SK-N-SH (cell line): ENCODE data around the gene KLHL33.

Experiments used
- CHD2 ChIP-seq: fragments of 150-350 bp; IDR thresholded peaks from 2 replicates; pipeline ENCODE4 v1.6.1; 2018; ENCODE audit warnings: low read length; ENCODE audit not compliant: partially characterized antibody
- FOXM1 ChIP-seq: IDR thresholded peaks from 2 replicates; pipeline ENCODE4 v1.4.0; 2012; ENCODE audit warnings: low read depth, mild to moderate bottlenecking
- TAF1 ChIP-seq: IDR thresholded peaks from 2 replicates; pipeline ENCODE4 v1.6.1; 2012; ENCODE audit warnings: low read depth, mild to moderate bottlenecking, low read length, moderate library complexity, borderline replicate concordance
- TF ChIP-seq, protein P1 (sequence below): fragments of 200-600 bp; sonication (generic); IDR thresholded peaks from 2 replicates; pipeline ENCODE4 v1.6.1; 2017; ENCODE audit warnings: antibody characterized with exemption, mild to moderate bottlenecking, moderate library complexity

DNA sequence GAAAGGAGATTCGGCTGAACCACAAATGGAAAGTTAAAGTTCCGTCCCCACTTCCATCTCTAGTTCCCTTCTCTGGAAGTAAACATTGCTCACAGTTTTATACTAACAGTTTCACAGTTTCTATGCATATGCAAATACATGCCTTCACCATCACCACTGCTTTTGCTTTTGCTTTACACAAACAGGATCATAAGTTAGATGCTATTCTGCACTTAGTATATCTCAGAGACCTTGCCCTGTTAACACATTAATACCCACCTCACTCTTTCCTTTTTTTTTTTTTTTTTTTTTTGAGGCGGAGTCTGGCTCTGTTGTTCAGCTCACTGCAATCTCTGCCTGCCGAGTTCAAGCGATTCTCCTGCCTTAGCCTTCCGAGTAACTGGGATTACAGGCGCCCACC lies 23.6 kb downstream of the KLHL33 start:
- no peak for TF ChIP-seq CHD2
- TF ChIP-seq, protein P1, sequence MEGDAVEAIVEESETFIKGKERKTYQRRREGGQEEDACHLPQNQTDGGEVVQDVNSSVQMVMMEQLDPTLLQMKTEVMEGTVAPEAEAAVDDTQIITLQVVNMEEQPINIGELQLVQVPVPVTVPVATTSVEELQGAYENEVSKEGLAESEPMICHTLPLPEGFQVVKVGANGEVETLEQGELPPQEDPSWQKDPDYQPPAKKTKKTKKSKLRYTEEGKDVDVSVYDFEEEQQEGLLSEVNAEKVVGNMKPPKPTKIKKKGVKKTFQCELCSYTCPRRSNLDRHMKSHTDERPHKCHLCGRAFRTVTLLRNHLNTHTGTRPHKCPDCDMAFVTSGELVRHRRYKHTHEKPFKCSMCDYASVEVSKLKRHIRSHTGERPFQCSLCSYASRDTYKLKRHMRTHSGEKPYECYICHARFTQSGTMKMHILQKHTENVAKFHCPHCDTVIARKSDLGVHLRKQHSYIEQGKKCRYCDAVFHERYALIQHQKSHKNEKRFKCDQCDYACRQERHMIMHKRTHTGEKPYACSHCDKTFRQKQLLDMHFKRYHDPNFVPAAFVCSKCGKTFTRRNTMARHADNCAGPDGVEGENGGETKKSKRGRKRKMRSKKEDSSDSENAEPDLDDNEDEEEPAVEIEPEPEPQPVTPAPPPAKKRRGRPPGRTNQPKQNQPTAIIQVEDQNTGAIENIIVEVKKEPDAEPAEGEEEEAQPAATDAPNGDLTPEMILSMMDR: no peak
- no peak for TF ChIP-seq TAF1
- TF ChIP-seq FOXM1: no peak
